Activated CD8-positive, alpha-beta memory T cell treated with anti-CD3 and anti-CD28 coated beads for 36 hours (primary cell): ENCODE measurements around the gene THSD8. TPM values are rescaled to one million over a fixed set of nuclear protein-coding genes. Genes with fewer than 3 reads are reported as not detected.

ENCODE experiments used
- CTCF ChIA-PET: fragments of 350-600 bp; sonication (Branson Sonifier 250); formaldehyde crosslinking; loops from one replicate; lab custom pipeline; 2021; ENCODE audit warnings: antibody characterized with exemption; lab: Charles Lee
- POLR2A ChIA-PET: fragments of 350-600 bp; sonication (Branson Sonifier 250); formaldehyde crosslinking; loops from one replicate; lab custom pipeline; 2021; ENCODE audit warnings: antibody characterized with exemption; lab: Charles Lee
- total RNA-seq, 2 experiments: library from RNA; stranded (reverse); gene quantifications; one replicate each; pipeline ENCODE4 v1.2.3, GENCODE V29; 2021

THSD8 gene
- total RNA-seq, 2 experiments from 2014 or later = 29.1 to 29.9 TPM

GRCh38 chr19:12796146-12797071 is 5.5 kb upstream of the THSD8 start:
- ChIA-PET CTCF (interaction anchor here (0.6 to 14.9 kb wide), 15 partner anchors 10 to 563 kb away, joined by 3 to 598 read pairs (median 4); partner anchors contain the start of genes HOOK2, RNASEH2A and TRIR), POLR2A (interaction anchor here (0.6 to 8.2 kb wide), 5 partner anchors 20 to 119 kb away, joined by 3 to 110 read pairs (median 4); partner anchors contain the start of gene HOOK2)

DNA sequence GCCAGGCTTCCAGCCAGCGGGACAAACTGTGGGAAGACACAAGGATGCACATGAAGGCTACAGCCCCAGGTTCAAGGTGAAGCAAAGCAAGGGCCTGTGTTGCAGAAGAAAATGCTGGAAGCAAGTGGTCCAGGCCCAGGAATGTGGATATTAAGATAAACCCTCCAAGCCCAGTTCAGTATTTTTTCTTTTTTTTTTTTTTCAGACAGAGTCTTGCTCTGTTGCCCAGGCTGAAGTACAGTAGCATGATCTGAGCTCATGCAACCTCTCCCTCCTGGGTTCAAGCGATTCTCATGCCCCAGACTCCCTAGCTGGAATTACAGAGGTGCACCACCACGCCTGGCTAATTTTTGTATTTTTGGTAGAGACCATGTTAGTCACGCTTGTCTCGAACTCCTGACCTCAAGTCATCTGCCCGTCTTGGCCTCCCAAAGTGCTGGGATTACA is 4.7 kb upstream of the THSD8 start:
- ChIA-PET CTCF (interaction anchor here (0.6 to 14.9 kb wide), 11 partner anchors 11 to 1813 kb away, joined by 3 to 598 read pairs (median 4); partner anchors contain the start of genes HOOK2 and TRIR), POLR2A (interaction anchor here (2.4 to 8.2 kb wide), 2 partner anchors 21 to 31 kb away, joined by 10 to 110 read pairs; partner anchors contain the start of gene HOOK2)

DNA sequence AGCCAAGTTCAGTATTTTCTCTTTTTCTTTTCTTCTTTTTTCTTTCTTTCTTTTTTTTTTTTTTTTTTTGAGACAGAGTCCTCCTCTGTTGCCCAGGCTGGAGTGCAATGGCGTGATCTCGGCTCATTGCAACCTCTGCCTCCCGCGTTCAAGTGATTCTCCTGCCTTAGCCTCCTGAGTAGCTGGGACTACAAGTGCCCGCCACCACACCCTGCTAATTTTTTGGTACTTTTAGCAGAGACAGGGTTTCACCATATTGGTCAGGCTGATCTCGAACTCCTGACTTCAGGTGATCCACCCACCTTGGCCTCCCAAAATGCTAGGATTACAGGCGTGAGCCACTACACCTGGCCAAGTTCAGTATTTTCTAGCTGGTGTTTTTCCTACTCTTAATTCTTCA is 4.3 kb upstream of the THSD8 start:
- POLR2A ChIA-PET = interaction anchor here (0.6 to 8.2 kb wide), 3 partner anchors 21 to 1595 kb away, joined by 3 to 110 read pairs (median 10); partner anchors contain the start of gene HOOK2
- CTCF ChIA-PET = interaction anchor here (0.7 to 14.9 kb wide), 7 partner anchors 15 to 1813 kb away, joined by 3 to 598 read pairs (median 4); partner anchors contain the start of genes HOOK2 and TRIR

DNA sequence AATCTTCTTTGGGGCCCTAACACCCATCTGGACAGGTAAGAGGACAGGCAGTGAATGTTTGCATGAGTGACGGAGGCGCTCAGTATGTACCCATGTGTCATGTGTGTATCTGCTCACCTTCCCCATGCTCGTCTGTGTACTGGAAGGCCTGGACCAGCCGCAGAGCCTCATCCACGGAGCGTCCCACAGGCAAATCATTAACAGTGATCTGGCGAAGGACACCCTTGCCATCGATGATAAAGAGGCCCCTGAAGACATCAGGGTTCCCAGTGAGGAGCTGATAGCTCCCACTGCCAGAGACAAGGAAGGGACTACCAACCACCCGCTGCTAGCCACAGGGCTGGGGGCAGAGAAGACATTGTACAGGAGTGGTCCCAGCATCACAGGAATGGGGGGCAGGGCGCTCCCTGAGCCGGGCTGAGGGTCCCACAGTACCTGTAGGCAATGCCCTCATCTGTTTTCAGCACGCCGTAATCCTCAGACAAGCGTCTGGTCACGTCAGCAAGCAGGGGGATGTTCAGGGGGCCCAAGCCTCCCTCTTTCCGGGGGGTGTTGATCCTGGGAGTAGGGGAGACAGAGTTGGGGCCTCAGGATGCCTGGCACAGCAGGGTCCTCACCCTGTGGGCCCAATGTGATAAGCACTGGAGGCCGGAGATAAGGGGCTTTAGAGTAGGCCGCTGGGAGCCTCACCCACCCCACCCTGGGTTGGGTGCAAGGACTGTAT is 2.0 kb upstream of the THSD8 start:
- CTCF ChIA-PET = interaction anchor here (0.6 to 14.9 kb wide), 5 partner anchors 33 to 243 kb away, joined by 3 to 598 read pairs (median 3); partner anchors contain the start of gene HOOK2
- POLR2A ChIA-PET = interaction anchor here (0.7 kb wide), 1 partner anchor 58 kb away, joined by 5 read pairs; no protein-coding TSS in a partner anchor

- POLR2A ChIA-PET = interaction anchor here (0.7 to 0.9 kb wide), 2 partner anchors 9 to 58 kb away, joined by 4 to 5 read pairs; partner anchors contain the start of gene JUNB
- CTCF ChIA-PET = interaction anchor here (1.0 to 14.9 kb wide), 3 partner anchors 33 to 54 kb away, joined by 3 to 598 read pairs (median 4); partner anchors contain the start of gene HOOK2
Measured at GRCh38 chr19:12800466-12800770, 1.5 kb upstream of the THSD8 start.

DNA sequence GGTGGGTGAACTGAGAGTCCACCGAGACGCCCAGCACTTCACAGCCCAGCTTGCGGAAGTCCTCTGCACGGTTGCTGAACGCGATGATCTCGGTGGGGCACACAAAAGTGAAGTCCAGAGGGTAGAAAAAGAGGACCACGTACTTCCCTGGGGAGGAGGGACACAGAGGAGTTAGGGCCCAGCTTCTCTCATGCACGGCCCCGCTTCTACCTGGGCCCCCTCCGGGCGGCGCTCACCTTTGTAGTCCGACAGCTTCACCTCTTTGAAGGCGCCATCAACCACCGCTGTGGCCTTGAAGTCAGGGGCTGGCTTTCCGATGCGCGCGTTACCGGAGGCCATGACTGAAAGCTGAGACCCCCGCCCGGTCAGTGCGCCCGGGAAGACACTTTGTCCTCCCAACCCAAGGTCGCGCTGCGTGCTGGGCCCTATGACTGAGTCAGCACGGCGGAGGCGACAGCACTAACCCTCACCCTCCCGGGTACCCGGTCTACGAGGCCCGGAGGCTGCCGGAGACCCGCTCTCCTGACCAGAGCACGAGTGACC is 875 bp upstream of the THSD8 start:
- ChIA-PET CTCF (interaction anchor here (0.7 to 14.9 kb wide), 3 partner anchors 10 to 34 kb away, joined by 3 to 598 read pairs (median 4); partner anchors contain the start of gene HOOK2), POLR2A (interaction anchor here (0.6 to 0.9 kb wide), 2 partner anchors 9 to 201 kb away, joined by 3 to 4 read pairs; partner anchors contain the start of gene JUNB)

DNA sequence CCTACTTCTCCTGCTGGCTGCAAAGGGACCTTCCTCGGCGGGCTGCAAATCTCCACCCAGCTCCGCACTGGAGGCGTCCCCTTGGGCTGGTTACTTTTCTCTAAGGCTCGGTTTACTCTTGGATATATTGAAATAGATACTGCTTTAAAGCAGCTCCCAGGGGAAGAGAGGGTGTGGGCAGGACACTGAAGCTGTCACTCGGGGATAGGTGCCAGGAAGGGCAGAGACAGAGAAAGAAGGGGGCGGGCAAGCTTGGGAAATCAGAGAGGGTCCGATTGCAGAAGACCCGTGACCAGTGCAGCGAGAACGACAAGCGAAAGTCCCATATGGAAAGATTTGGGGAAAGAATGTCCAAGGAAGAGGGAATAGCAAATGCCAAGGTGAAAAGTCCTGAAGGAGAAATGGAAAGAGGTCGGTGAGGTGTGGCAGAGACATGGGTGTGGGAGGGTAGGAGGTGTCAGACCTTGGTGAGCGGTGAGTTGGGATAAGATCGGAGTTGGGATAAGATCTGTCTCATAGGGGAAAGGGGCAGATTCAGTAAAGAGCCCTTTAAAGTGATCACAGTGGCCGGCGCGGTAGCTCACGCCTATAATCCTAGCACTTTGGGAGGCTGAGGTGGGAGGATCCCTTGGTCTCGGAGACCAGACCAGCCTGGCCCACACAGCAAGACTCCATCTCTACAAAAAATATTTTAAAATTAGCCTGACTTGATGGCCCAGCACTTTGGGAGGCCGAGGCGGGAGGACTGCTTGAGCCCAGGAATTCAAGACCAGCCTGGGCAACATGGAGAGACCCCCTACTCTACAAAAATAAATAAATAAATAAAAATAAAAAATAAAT is 618 bp downstream of the THSD8 start:
- POLR2A ChIA-PET = interaction anchor here (0.6 to 1.8 kb wide), 3 partner anchors 10 to 1980 kb away, joined by 3 to 5 read pairs (median 5); no protein-coding TSS in a partner anchor

DNA sequence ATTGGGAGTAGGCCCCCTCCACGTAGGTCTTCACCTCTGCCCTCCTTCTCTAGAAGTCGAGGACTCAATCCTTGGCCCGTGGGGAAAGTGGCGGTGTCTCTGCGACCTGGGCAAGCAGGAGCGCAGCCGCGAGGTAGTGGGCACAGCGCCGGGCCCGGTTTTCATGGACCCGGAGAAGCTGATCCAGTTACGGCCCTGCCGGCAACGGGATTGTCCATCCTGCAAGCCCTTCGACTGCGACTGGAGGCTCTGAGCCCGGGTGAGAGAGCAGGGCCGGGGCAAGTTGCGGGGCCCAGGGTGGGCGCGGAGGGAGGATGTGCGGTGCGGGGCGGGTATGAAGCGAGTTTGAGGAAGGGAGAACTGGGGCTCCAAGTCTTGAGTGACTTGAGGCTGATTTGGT is 2.2 kb downstream of the THSD8 start:
- CTCF ChIA-PET = interaction anchor here (14.9 kb wide), 1 partner anchor 37 kb away, joined by 598 read pairs; the partner anchor contains the start of gene HOOK2
- POLR2A ChIA-PET = interaction anchor here (1.8 kb wide), 1 partner anchor 12 kb away, joined by 5 read pairs; no protein-coding TSS in a partner anchor

More for the DNA sequence above, 618 bp downstream of the THSD8 start:
- CTCF ChIA-PET = interaction anchor here (0.5 to 14.9 kb wide), 6 partner anchors 11 to 125 kb away, joined by 3 to 598 read pairs (median 3); partner anchors contain the start of genes HOOK2 and JUNB

DNA sequence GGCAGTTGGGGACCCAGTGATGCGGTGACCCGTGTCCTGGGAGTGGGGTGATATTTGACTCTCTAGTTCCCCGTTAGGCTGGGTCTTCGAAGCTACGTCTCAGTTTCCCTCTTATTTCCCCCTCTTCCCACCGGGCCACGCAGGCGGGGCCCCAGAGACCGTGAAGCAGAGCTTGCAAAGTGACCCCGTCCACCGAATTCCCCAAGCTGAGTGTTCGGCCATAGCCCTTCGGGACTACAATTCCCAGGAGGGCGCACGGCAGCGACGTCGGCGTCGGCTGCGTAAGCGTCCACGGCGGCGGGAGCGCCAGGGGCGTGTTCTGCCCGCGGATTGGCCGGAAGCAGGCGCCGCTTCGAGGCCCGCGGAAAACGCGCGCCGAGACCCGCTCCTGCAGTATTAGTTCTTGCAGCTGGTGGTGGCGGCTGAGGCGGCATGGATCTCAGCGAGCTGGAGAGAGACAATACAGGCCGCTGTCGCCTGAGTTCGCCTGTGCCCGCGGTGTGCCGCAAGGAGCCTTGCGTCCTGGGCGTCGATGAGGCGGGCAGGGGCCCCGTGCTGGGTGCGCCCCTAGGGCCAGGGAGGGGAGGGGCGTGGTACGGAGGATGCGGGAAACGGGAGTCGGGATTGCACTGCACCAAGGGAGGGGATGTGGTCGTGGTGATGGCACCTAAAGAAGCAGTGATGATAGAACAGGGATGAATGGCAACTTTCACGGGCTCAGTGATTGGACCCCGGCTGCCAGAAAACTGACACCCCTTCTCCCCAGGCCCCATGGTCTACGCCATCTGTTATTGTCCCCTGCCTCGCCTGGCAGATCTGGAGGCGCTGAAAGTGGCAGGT is 4.6 kb downstream of the THSD8 start, which contains the start of gene RNASEH2A:
Gene RNASEH2A, plus strand, starts transcription at position 343 of the 840 bp plus-strand sequence. Its CDS starts 90 bp downstream, at position 433.
- ChIA-PET CTCF (interaction anchor here (0.8 to 2.2 kb wide), 13 partner anchors 10 to 84 kb away, joined by 3 to 9 read pairs (median 4); no protein-coding TSS in a partner anchor), POLR2A (interaction anchor here (0.6 to 1.0 kb wide), 4 partner anchors 11 to 83 kb away, joined by 3 to 12 read pairs (median 3); partner anchors contain the start of gene JUNB)

- POLR2A ChIA-PET = interaction anchor here (0.7 kb wide), 1 partner anchor 75 kb away, joined by 3 read pairs; no protein-coding TSS in a partner anchor
- CTCF ChIA-PET = interaction anchor here (0.7 to 1.6 kb wide), 2 partner anchors 54 to 118 kb away, joined by 3 to 4 read pairs; no protein-coding TSS in a partner anchor
Measured at GRCh38 chr19:12815088-12815487, 13.2 kb downstream of the THSD8 start.

DNA sequence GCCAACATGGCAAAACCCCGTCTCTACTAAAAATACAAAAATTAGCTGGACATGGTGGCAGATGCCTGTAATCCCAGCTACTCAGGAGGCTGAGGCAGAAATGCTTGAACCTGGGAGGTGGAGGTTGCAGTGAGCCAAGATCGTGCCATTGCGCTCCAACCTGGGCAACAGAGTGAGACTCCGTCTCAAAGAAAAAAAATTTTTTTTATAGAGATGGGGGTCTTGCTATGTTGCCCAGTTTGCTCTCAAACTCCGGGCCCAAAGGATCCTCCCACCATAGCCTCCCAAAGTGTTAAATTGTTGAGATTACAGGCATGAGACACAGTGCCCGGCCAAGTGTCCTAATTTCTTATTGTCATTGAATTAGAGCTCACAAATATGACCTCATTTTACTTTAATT is 15.3 kb downstream of the THSD8 start:
- ChIA-PET POLR2A (interaction anchor here (0.7 kb wide), 1 partner anchor 166 kb away, joined by 5 read pairs; no protein-coding TSS in a partner anchor), CTCF (interaction anchor here (1.0 kb wide), 1 partner anchor 10 kb away, joined by 3 read pairs; no protein-coding TSS in a partner anchor)

DNA sequence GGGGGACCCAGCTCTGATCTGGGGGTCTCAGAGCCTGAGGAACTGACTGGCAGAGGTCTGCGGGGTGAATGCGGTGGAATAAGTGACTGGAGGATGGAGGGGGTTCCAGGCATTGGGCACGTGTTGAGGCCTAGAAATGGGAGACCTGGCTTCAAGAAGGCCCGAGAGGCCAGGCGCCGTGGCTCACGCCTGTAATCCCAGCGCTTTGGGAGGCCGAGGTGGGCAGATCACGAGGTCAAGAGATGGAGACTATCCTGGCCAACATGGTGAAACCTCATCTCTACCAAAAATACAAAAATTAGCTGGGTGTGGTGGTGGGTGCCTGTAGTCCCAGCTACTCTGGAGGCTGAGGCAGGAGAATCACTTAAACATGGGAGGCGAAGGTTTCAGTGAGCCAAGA is 15.9 kb downstream of the THSD8 start:
- ChIA-PET CTCF (interaction anchor here (0.7 to 1.0 kb wide), 3 partner anchors 11 to 1731 kb away, joined by 3 read pairs; no protein-coding TSS in a partner anchor), POLR2A (interaction anchor here (0.5 to 0.7 kb wide), 3 partner anchors 11 to 445 kb away, joined by 3 to 12 read pairs (median 4); no protein-coding TSS in a partner anchor)

DNA sequence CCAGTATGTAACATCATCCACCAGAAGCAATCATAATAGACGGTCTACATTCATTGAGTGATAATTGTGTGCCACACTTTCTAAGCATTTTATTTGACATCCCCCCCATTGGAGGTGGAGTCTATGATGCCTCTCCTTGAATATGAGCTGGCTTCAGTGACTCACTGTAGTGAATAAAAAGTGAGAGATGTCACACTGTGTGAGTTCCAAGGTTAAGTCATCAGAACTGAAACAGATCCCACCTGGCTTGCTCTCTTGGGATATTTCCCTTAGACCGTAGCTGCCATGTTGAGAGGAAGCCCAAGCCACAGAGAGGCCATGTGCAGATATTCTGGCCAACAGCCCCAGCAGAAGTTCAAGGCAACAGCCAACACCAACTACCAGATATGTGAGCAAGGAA is 19.9 kb downstream of the THSD8 start:
- POLR2A ChIA-PET = interaction anchor here (0.6 kb wide), 1 partner anchor 97 kb away, joined by 3 read pairs; no protein-coding TSS in a partner anchor
- CTCF ChIA-PET = interaction anchor here (1.0 kb wide), 1 partner anchor 56 kb away, joined by 4 read pairs; no protein-coding TSS in a partner anchor

DNA sequence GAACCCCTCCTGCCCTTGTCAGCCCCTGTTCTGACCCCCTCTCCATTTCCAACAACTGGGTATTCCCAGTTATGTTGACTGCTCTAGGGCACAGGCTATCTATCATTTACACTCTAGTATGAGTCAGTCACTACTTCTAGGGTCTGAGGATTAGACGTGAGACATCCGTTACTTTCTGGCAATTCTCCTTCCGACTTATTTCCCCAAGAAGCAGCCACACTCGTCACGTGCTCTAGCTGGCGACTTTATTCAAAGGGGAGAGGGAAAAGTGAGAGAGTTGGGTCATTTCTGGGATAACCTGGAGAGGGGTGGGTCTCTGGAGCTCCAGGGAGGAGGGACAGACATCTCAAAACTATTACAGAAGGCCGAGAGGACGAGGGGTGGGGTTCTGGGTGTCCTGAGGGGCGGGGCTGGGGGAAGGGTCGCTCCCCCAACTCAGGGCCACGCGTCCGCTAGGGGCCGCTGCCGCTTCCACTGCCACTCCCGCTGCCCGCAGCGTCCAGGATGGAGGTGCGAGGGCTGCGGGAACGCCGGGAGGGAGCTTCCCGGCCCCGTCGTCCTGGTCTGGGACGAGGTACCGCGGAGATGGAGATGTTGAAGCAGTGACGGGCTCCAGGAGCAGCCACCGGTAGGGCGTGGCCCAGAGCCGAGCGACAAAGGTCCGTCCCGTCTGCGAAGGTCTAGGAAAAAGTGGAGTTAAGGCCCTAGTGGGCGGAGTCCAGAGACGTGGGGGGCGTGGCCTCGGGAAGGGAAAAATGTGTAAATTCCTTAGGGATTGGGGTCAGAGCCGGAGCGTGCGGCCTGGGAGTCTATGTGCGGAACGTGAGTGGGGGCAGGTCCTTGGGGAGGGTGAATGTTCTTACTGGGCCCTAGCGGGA is 23.6 kb downstream of the THSD8 start:
- POLR2A ChIA-PET = no interaction called here
- CTCF ChIA-PET = interaction anchor here (0.6 kb wide), 1 partner anchor 96 kb away, joined by 3 read pairs; no protein-coding TSS in a partner anchor
